DOHH2 (cell line): Measurements from ENCODE around the gene WDR74.

Experiments used
- CTCF ChIP-seq: fragments of 200-600 bp; sonication (generic); IDR thresholded peaks from one replicate; pipeline ENCODE4 v1.5.1; 2014; ENCODE audit warnings: antibody characterized with exemption, mild to moderate bottlenecking, low read depth, low read length; ENCODE audit not compliant: poor library complexity, severe bottlenecking
- EZH2phosphoT487 ChIP-seq: fragments of 200-600 bp; sonication (generic); IDR thresholded peaks from 2 replicates; pipeline ENCODE4 v1.6.1; 2017; ENCODE audit warnings: borderline replicate concordance, mild to moderate bottlenecking, antibody characterized with exemption, low read length, moderate library complexity, mixed read lengths

GRCh38 chr11:62788991-62789390 lies 50.4 kb downstream of the WDR74 start:
- TF ChIP-seq CTCF: no peak
- TF ChIP-seq EZH2phosphoT487: no peak
